ENCODE data around the gene SLC25A42. TPM values are rescaled to one million over a fixed set of nuclear protein-coding genes. Genes with fewer than 3 reads are reported as not detected.

The SLC25A42 gene
- total RNA-seq, 2 donors from 2014 or later, result 6.6 to 7.2 TPM

DNA sequence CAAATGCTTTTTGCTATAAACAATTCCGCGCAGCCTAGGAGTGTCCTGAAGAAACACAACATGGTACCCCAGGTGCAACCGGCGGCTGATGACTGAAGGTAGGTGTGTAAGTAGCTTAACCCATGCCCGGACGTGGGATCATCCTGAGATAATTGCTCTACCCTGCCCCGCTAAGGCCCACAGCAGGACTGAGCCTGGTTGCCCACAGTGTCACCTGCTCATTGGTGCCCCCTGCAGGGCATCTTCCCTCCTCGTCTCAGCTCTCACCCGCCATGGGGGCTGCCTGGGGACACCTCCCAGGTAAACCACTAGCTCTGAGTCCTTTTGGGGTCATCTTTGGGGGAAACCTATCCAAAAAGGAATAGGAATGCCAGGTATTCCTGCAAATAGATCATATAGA lies 52.2 kb downstream of the SLC25A42 start:
- Histone ChIP-seq H3K4me1 (ENCODE audit: control insufficient read depth, insufficient read depth, low read length) (no peaks in the 10 kb centered on the region), H3K4me3 (ENCODE audit: low read length) (no peak overlapping the region), H3K36me3 (ENCODE audit: control insufficient read depth, insufficient read depth, low read length) (peaks cover 8% of the 10 kb centered on the region), H3K27me3 (ENCODE audit: control insufficient read depth, insufficient read depth, low read length, poor library complexity, severe bottlenecking) (no peaks in the 10 kb centered on the region), H3K9me3 (ENCODE audit: control insufficient read depth, low read length) (no peaks in the 10 kb centered on the region), H3K27ac (ENCODE audit: low read depth, low read length) (no peak overlapping the region), H3K9ac (ENCODE audit: extremely low read depth, low read length, poor library complexity, severe bottlenecking) (no peak overlapping the region)
- TF ChIP-seq, protein P1, sequence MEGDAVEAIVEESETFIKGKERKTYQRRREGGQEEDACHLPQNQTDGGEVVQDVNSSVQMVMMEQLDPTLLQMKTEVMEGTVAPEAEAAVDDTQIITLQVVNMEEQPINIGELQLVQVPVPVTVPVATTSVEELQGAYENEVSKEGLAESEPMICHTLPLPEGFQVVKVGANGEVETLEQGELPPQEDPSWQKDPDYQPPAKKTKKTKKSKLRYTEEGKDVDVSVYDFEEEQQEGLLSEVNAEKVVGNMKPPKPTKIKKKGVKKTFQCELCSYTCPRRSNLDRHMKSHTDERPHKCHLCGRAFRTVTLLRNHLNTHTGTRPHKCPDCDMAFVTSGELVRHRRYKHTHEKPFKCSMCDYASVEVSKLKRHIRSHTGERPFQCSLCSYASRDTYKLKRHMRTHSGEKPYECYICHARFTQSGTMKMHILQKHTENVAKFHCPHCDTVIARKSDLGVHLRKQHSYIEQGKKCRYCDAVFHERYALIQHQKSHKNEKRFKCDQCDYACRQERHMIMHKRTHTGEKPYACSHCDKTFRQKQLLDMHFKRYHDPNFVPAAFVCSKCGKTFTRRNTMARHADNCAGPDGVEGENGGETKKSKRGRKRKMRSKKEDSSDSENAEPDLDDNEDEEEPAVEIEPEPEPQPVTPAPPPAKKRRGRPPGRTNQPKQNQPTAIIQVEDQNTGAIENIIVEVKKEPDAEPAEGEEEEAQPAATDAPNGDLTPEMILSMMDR (conservative IDR thresholded peaks at IDR 0.05), result peak; percentile 86
- Mint-ChIP-seq H3K27ac (no peak overlapping the region), H3K9me3 (no peaks in the 10 kb centered on the region), H3K27me3 (ENCODE audit: insufficient read depth) (peaks cover 14% of the 10 kb centered on the region), H3K4me1 (peaks cover 2% of the 10 kb centered on the region), H3K4me3 (no peak overlapping the region), H3K36me3 (ENCODE audit: low read depth) (peaks cover 15% of the 10 kb centered on the region)
- DNase-seq, result peak; percentile 90
- WGBS, 2 experiments (ENCODE audit: insufficient coverage in 1 of 2, insufficient read length in 1 of 2), result 89 to 90% methylated on average over 7 to 9 of the region's 9 CpGs

DNA sequence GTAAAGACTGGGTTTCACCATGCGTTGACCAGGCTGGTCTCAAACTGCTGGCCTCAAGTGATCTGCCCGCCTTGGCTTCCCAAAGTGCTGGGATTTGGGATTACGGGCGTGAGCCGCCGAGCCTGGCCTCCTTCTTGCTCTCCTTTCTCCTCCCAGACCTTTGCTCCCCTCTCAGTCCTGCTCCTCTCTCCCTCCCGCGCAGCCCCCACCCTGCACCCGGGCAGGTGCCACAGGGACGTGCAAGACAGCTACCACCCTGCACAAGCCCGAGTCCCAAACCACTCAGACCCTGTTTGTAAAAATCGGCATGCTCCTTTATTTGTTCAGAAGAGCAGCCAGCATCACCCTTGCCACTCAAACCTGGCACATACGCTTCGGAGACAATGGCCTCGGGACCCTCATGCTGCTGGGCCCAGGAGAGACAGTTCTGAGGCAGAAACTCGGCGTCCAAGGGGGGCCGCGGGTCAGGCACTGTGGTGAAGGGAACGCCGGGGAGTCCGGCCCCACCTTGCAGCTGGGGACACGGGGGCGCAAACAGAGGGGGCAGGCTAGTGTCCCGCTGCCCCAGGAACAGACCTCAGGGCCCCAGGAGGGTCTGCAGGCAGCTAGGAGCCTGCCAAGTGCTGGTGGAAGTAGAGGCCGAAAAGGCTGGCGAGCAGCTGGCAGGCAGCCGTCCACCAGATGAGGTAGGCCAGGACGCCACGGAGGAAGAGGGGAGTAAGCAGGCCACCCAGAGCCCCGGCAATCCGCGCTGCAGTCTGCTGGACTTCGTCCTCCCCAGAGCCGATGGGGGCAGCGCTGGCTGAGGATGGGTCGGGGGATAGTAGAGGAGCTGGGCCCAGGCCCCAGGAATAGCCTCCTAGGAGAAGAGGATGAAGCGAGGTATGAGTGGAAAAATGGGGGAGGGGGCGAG lies 55.8 kb downstream of the SLC25A42 start:
- Histone ChIP-seq H3K27ac (ENCODE audit: low read depth, low read length) (no peak overlapping the region), H3K9me3 (ENCODE audit: control insufficient read depth, low read length) (peaks cover 18% of the 10 kb centered on the region), H3K27me3 (ENCODE audit: control insufficient read depth, insufficient read depth, low read length, poor library complexity, severe bottlenecking) (no peaks in the 10 kb centered on the region), H3K36me3 (ENCODE audit: control insufficient read depth, insufficient read depth, low read length) (peaks cover 31% of the 10 kb centered on the region), H3K4me3 (ENCODE audit: low read length) (no peak overlapping the region), H3K9ac (ENCODE audit: extremely low read depth, low read length, poor library complexity, severe bottlenecking) (no peak overlapping the region), H3K4me1 (ENCODE audit: control insufficient read depth, insufficient read depth, low read length) (no peaks in the 10 kb centered on the region)
- Mint-ChIP-seq H3K27ac (no peak overlapping the region), H3K9me3 (peaks cover 22% of the 10 kb centered on the region), H3K36me3 (ENCODE audit: low read depth) (peaks cover 41% of the 10 kb centered on the region), H3K4me3 (no peak overlapping the region), H3K4me1 (no peaks in the 10 kb centered on the region), H3K27me3 (ENCODE audit: insufficient read depth) (no peaks in the 10 kb centered on the region)
- 93 to 96% methylated on average over 18 to 39 of the region's 39 CpGs for WGBS, 2 experiments (ENCODE audit: insufficient coverage in 1 of 2, insufficient read length in 1 of 2)
- TF ChIP-seq, protein P1 (conservative IDR thresholded peaks at IDR 0.05), result no peak
- peak; percentile 41 for DNase-seq

DNA sequence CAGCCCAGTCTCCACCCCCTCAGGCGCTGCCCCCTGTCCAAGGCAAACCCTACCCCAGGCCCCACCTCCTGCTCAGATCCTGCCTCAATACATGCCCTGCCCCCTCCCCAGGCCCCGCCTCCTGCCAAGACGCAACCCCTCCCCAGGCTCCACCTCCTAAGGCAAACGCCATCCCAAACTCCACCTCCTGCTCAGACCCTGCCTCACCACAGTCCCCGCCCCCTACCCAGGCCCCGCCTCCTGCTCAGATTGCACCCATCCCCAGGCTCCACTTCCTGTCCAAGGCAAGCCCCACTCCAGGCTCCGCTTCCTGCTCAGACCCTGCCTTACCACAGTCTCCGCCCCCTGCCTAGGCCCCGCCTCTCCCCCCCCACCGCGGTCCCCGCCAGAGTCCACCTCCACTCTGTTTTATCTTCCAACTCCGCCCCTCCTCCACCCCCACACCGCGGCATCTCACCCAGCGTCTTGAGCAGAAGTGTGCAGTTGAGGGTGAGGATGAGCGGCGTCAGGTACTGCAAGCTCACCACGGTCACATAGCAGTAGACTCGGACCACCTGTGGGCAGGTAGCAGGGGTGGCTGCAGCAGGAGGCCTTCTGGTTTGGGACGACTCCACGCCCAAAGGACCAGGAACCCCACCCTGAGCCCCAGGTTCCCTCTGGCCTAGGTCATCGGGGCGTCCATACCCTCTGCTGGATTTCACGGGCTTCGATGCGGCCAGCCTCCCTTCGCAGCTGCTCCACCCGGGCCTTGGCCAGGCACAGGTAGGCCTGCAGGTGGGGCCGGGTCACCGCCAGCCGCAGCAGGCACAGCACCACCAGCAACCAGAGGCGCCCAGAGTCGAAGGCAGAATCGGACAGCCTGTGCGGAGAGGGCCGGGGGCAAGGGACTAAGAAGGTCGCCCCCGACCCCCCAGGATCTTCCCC lies 56.8 kb downstream of the SLC25A42 start:
- H3K4me3 Mint-ChIP-seq, result peak overlapping the region; percentile 33
- peaks cover 22% of the 10 kb centered on the region for H3K9me3 Mint-ChIP-seq
- H3K4me1 ChIP-seq (ENCODE audit: control insufficient read depth, insufficient read depth, low read length), result no peaks in the 10 kb centered on the region
- H3K27ac Mint-ChIP-seq, result no peak overlapping the region
- H3K36me3 ChIP-seq (ENCODE audit: control insufficient read depth, insufficient read depth, low read length), result peaks cover 31% of the 10 kb centered on the region
- TF ChIP-seq, protein P1 (conservative IDR thresholded peaks at IDR 0.05), result peak; percentile 45
- DNase-seq, result peak; percentile 100
- H3K4me3 ChIP-seq (ENCODE audit: low read length), result no peak overlapping the region
- H3K27me3 ChIP-seq (ENCODE audit: control insufficient read depth, insufficient read depth, low read length, poor library complexity, severe bottlenecking), result no peaks in the 10 kb centered on the region
- 70 to 98% methylated on average over 11 to 36 of the region's 39 CpGs for WGBS, 2 experiments (ENCODE audit: insufficient coverage in 1 of 2, insufficient read length in 1 of 2)
- no peaks in the 10 kb centered on the region for H3K4me1 Mint-ChIP-seq
- peaks cover 46% of the 10 kb centered on the region for H3K36me3 Mint-ChIP-seq (ENCODE audit: low read depth)
- peaks cover 18% of the 10 kb centered on the region for H3K9me3 ChIP-seq (ENCODE audit: control insufficient read depth, low read length)
- no peak overlapping the region for H3K9ac ChIP-seq (ENCODE audit: extremely low read depth, low read length, poor library complexity, severe bottlenecking)
- H3K27me3 Mint-ChIP-seq (ENCODE audit: insufficient read depth), result no peaks in the 10 kb centered on the region
- no peak overlapping the region for H3K27ac ChIP-seq (ENCODE audit: low read depth, low read length)
